ENCODE data around the gene GALNTL6.
"Not testable (repeated sequence)": the region's sequence is repeated elsewhere in the genome, so short reads cannot be mapped to it uniquely, and the experiment has no call there.

DNA sequence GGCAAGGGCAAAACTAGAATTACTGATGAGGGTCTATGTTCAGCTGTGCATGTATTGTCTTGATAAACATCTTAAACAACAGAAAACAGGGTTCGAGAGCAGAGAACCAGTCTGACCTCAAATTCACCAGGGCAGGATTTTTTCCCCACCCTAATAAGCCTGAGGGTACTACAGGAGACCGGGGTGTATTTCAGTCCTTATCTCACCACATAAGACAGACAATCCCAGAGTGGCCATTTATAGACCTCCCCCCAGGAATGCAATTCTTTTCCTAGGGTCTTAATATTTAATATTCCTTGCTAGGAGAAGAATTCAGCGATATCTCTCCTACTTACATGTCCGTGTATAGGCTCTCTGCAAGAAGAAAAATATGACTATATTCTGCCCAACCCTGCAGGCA lies 1157.0 kb downstream of the GALNTL6 start:
- TF ChIP-seq, protein P1, sequence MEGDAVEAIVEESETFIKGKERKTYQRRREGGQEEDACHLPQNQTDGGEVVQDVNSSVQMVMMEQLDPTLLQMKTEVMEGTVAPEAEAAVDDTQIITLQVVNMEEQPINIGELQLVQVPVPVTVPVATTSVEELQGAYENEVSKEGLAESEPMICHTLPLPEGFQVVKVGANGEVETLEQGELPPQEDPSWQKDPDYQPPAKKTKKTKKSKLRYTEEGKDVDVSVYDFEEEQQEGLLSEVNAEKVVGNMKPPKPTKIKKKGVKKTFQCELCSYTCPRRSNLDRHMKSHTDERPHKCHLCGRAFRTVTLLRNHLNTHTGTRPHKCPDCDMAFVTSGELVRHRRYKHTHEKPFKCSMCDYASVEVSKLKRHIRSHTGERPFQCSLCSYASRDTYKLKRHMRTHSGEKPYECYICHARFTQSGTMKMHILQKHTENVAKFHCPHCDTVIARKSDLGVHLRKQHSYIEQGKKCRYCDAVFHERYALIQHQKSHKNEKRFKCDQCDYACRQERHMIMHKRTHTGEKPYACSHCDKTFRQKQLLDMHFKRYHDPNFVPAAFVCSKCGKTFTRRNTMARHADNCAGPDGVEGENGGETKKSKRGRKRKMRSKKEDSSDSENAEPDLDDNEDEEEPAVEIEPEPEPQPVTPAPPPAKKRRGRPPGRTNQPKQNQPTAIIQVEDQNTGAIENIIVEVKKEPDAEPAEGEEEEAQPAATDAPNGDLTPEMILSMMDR (IDR thresholded peaks at IDR 0.05) = not testable (repeated sequence)
- TF ChIP-seq POLR2A (IDR thresholded peaks at IDR 0.05) = not testable (repeated sequence)
